Right ventricle myocardium inferior (tissue), 1 donor: ENCODE results near the gene PPM1M. TPM values are rescaled to one million over a fixed set of nuclear protein-coding genes. Genes with fewer than 3 reads are reported as not detected.
"Not testable (repeated sequence)": the region's sequence is repeated elsewhere in the genome, so short reads cannot be mapped to it uniquely, and the experiment has no call there.

Experiments
- ATAC-seq: fragments of 200-7000 bp; cut with Tn5 transposase; one replicate; pipeline ENCODE4 v1.9.1; 2020; ENCODE audit warnings: mild to moderate bottlenecking, moderate library complexity
- DNase-seq: peaks from one replicate; pipeline ENCODE4 v3.0.0; 2021; ENCODE audit errors: missing footprints
- intact Hi-C: fragments of 100-400 bp; cut with DNase I; formaldehyde crosslinking; loops from one replicate; pipeline ENCODE4 v1.11.0; 2022
- total RNA-seq: library from RNA; stranded (reverse); fragmentation: NEBNext Ultra II Directional; extraction: Animal tissue kit (Norgen Biotek cat#: 25700); gene quantifications from one replicate; pipeline ENCODE4 v1.2.1, GENCODE V29; 2021
- donor health status: DM: no; HTN: yes; CAD: no; lungs with severe emphysema.

Gene PPM1M
- total RNA-seq, 1 donor from 2014 or later = 8.7 TPM

GRCh38 chr3:52256159-52256558, 10.6 kb downstream of the PPM1M start:
- ATAC-seq (no peak), DNase-seq (no peak)
- intact Hi-C loops = no loop called here

DNA sequence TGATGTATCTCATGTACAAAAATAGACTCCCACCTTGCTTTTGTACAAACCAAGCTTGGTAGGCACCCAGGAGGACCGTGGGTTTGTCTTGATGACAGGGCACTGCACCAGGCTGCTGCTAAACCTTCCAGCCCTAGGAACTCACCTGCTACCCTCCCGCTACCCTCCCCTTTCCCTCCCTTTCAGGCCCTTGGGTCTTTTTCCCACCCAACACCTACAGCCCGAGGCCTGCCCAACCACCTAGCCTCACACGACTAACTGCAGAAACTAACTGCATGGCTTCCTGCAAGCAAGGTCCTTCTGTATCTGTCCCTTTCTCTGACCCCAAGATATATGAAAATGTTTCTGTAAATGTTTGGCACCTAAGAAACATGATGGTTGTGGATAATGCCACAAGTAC, 11.1 kb downstream of the PPM1M start:
- DNase-seq = no peak
- intact Hi-C loops = no loop called here
- no peak for ATAC-seq

DNA sequence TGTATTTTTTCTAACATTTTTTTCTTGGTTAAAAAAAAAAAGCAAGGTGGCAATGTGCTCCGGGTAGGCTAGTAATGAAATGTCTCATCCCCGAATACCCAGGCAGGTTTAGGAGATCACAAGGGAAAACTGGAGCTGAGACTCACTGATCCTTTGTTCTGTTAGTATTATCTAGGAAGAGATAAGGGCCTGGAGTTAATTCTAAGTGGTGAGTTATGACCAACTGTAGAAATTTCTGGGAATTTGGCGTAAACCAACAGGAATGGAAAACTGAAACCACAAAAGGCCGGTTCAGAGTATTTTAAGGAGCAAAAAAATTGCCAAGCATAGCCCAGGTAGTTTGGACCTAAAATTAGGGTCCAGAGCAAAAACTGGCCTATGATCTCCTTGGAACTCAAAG, 12.4 kb downstream of the PPM1M start:
- ATAC-seq (no peak), DNase-seq (no peak)
- intact Hi-C loops = no loop called here

- no peak for ATAC-seq
- intact Hi-C loops = no loop called here
Observed at GRCh38 chr3:52259035-52259434, 13.5 kb downstream of the PPM1M start.

GRCh38 chr3:52259448-52259847, 13.9 kb downstream of the PPM1M start:
- DNase-seq (no peak), ATAC-seq (no peak)
- intact Hi-C loops = no loop called here

More at GRCh38 chr3:52259035-52259434, 13.5 kb downstream of the PPM1M start:
- no peak for DNase-seq

- ATAC-seq (no peak), DNase-seq (no peak)
- intact Hi-C loops = no loop called here
Observed at GRCh38 chr3:52262447-52262846, 16.9 kb downstream of the PPM1M start.

DNA sequence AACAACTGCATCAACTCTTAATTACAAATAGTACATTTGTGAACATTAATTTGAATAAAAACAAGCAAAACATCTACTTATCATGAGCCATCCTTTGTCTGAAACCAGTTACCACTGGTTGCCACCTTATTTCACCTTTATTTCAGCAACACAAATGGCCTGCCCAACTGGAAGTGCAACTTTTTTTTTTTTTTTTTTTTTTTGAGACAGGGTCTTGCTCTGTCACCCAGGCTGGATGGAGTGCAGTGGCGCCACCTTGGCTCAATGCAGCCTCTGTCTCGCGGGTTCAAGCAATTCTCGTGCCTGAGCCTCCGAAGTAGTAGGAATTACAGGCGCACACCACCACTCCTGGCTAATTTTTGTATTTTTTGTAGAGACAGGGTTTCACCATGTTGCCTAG, 19.8 kb downstream of the PPM1M start:
- no peak for ATAC-seq
- no peak for DNase-seq
- intact Hi-C loops = no loop called here

DNA sequence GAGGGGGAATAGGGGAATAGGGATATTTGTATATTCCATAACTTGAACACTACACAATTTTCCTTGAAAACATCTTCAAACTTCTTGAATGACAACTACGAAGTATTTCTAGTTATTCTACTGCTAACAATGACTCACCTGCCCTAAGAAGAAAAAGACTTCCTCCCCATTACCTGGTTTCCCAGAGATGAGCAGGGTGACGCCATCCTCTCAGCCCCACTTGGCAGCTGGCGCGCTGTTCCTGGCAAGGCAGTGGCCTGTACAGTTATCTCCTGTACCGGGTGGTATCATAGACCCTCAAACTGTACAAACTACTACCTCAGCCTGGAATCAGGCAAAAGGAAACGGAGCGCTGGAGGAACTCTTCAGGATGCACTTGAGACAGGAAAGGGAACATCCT, 22.5 kb downstream of the PPM1M start:
- DNase-seq (no peak), ATAC-seq (no peak)
- intact Hi-C loops = no loop called here

DNA sequence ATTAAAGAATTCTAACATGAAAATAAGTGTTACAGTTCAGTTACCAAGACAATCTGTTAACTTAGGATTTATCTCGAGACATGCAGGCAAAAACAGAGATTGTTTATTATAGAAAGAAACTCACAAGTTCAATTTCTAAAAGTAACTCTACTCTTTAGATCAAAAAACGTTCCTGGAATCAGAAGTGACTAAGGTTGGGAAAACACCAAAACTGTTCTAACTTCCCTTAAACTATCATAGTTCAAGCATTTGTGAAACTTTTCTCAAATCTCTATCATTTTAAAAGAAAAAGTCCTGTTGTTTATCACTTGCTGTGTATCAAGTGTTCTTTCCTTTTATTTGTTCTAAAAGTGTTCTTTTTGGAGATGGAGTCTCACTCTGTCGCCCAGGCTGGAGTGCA, 24.2 kb downstream of the PPM1M start:
- ATAC-seq = no peak
- intact Hi-C loops = no loop called here
- DNase-seq = no peak

- ATAC-seq (peak; percentile 18), DNase-seq (no peak)
- intact Hi-C loops = no loop called here
Observed at GRCh38 chr3:52270252-52270754, 24.7 kb downstream of the PPM1M start.

DNA sequence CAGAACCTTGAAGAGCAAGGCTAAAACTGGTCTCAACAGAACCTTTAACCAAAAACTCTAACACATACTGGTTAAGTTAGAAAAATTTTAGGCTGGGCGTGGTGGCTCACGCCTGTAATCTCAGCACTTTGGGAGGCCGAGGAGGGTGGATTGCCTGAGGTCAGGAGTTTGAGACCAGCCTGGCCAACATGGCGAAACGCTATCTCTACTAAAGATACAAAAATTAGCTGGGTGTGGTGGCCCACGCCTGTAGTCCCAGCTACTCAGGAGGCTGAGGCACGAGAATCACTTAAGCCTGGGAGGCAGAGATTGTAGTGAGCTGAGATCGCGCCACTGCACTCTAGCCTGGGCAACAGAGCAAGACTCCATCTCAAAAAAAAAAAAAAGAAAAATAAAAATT, 26.6 kb downstream of the PPM1M start:
- DNase-seq, ATAC-seq, intact Hi-C loops: not testable (repeated sequence)

DNA sequence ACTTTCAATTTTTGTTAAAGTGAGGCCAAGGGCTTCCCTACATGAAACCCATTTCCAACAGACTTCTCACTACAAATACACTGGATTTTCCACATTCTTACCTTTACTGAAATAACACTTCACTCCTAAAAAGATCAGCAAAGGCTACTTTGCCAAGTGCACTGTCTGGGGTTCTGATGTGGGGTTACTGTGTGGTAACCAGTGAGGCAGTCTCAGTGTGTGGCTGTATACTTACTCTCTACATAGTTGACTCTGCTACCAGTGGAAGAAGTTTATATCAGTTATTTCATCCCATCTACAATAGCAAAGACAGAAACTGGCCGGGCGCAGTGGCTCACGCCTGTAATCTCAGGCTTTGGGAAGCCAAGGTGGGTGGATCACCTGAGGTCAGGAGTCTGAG, 27.3 kb downstream of the PPM1M start:
- intact Hi-C loops = no loop called here
- ATAC-seq = no peak
- no peak for DNase-seq

DNA sequence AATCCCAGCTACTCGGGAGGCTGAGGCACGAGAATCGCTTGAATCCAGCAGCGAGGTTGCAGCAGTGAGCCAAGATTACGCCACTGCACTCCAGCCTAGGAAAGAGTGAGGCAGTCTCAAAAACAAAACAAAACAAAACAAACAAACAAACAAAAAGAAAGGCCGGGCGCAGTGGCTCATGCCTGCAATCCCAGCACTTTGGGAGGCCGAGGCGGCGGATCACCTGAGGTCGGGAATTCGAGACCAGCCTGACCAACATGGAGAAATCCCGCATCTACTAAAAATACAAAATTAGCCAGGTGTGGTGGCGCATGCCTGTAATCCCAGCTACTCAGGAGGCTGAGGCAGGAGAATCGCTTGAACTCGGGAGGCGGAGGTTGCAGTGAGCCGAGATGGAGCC, 29.2 kb downstream of the PPM1M start:
- intact Hi-C loops = not testable (repeated sequence)

GRCh38 chr3:52277071-52277964, 31.8 kb downstream of the PPM1M start:
- DNase-seq (peak; percentile 91), ATAC-seq (peak; percentile 15)
- intact Hi-C loops = no loop called here

More for the DNA sequence above, 29.2 kb downstream of the PPM1M start:
- ATAC-seq, DNase-seq: not testable (repeated sequence)

GRCh38 chr3:52277972-52278509, 32.5 kb downstream of the PPM1M start:
- intact Hi-C loops = loop anchor here (2.0 kb wide), 2 partner anchors 39 to 123 kb away; partner anchors contain the start of genes POC1A and TWF2
- ATAC-seq (peak; percentile 81), DNase-seq (no peak)

- ATAC-seq = peak; percentile 98
- peak; percentile 99 for DNase-seq
- intact Hi-C loops = loop anchor here (2.0 kb wide), 2 partner anchors 40 to 124 kb away; partner anchors contain the start of genes POC1A and TWF2
Observed at GRCh38 chr3:52278510-52279069, 33.0 kb downstream of the PPM1M start, which contains the start of gene WDR82. Gene WDR82, minus strand, starts transcription at chr3:52278649. Its CDS starts 288 bp downstream, at chr3:52278361.

- intact Hi-C loops = loop anchor here (2.0 kb wide), 2 partner anchors 41 to 125 kb away; partner anchors contain the start of genes POC1A and TWF2
Observed at GRCh38 chr3:52279596-52279995, 34.0 kb downstream of the PPM1M start.

GRCh38 chr3:52280050-52280461, 34.5 kb downstream of the PPM1M start:
- intact Hi-C loops = no loop called here
- ATAC-seq (no peak), DNase-seq (no peak)

More at GRCh38 chr3:52279596-52279995, 34.0 kb downstream of the PPM1M start:
- ATAC-seq (no peak), DNase-seq (no peak)
